T-helper 17 cell (primary cell): Measurements from ENCODE around the gene PPP3CA. TPM values are rescaled to one million over a fixed set of nuclear protein-coding genes. Genes with fewer than 3 reads are reported as not detected.
"Not testable (repeated sequence)": the region's sequence is repeated elsewhere in the genome, so short reads cannot be mapped to it uniquely, and the experiment has no call there.

Source experiments
- ATAC-seq: fragments of 150-1000 bp; cut with Tn5 transposase; 2 replicates; pipeline ENCODE4 v1.10.0; 2021; ENCODE audit warnings: mild to moderate bottlenecking, moderate library complexity
- DNase-seq, 3 donors: peaks; one replicate each; pipeline versions ENCODE4 v3.0.0 to v3.0.0-alpha.2; 2020 to 2021
- H3K9me3 ChIP-seq: one replicate; pipeline ENCODE4 v1.7.0; 2013; ENCODE audit warnings: low read length, mild to moderate bottlenecking; ENCODE audit not compliant: control insufficient read depth, poor library complexity, severe bottlenecking
- H3K27ac Mint-ChIP-seq: one replicate; pipeline ENCODE4 v1.8.0; 2022; ENCODE audit warnings: mild to moderate bottlenecking, moderate library complexity, mixed read lengths
- H3K27me3 Mint-ChIP-seq: one replicate; pipeline ENCODE4 v1.8.0; 2022; ENCODE audit warnings: mixed read lengths
- H3K36me3 Mint-ChIP-seq: one replicate; pipeline ENCODE4 v1.8.0; 2022; ENCODE audit warnings: low read depth, mixed read lengths
- H3K4me1 Mint-ChIP-seq: one replicate; pipeline ENCODE4 v1.8.0; 2022; ENCODE audit warnings: mild to moderate bottlenecking, mixed read lengths
- H3K4me3 Mint-ChIP-seq: one replicate; pipeline ENCODE4 v1.8.0; 2022; ENCODE audit warnings: mild to moderate bottlenecking, moderate library complexity, mixed read lengths
- total RNA-seq, 4 donors: library from RNA in 2 of 4; stranded (reverse) in 2 of 4; gene quantifications; one replicate each; pipeline ENCODE4 v1.2.3 and lab custom pipeline; 2022 to 2026

Gene PPP3CA
- total RNA-seq, 2 donors from 2014 or later, result 28.4 to 36.9 TPM

DNA sequence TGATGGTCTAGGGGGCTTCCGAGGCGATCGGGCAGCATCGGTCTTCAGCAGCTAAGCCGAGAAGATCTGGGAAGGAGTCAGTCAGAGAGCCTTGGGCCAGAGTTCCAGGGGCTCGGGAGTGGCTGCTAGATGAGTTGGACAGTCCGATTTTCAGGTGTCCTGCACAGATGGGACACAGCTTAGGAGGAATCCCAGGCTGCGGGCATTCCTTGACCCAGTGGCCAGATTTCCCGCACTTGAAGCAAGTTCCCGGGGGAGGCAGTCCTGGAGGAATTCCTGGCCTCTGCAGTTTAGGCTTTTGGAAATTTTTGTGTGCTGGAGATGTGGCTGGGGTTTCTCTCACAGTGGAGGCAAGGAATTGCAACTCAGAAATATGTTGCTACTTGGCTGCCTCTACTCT, 352.3 kb downstream of the PPP3CA start:
- not testable (repeated sequence) for H3K36me3 Mint-ChIP-seq, DNase-seq, H3K4me1 Mint-ChIP-seq, H3K27ac Mint-ChIP-seq, ATAC-seq, H3K9me3 ChIP-seq, H3K4me3 Mint-ChIP-seq, H3K27me3 Mint-ChIP-seq

GRCh38 chr4:100991332-100992069, 355.8 kb downstream of the PPP3CA start:
- H3K36me3 Mint-ChIP-seq, ATAC-seq, H3K4me3 Mint-ChIP-seq, H3K9me3 ChIP-seq, H3K27me3 Mint-ChIP-seq, H3K4me1 Mint-ChIP-seq, H3K27ac Mint-ChIP-seq, DNase-seq: not testable (repeated sequence)

DNA sequence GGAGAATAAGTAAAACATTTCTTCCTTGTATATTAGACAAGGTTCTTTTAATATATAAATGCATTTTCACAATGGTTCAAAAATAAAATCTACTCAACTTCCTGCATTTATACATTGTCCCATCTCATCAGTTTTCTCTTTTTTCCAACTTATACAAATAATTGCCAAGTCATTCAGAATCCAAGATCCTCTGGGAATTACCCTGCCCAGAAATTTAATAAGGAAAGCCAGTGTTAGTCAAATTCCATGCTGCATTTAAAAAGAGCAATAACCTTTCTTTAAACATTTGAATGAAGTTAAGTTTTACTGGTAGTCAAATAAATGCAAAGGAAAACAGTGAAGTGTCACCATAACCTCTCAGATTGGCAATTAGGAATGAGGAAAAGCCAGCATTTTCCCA, 357.9 kb downstream of the PPP3CA start:
- Mint-ChIP-seq H3K4me1 (no peaks in the 10 kb centered on the region), H3K27me3 (no peaks in the 10 kb centered on the region), H3K4me3 (no peak overlapping the region), H3K27ac (no peak overlapping the region), H3K36me3 (peaks cover 2% of the 10 kb centered on the region)
- ATAC-seq, result no peak
- H3K9me3 ChIP-seq, result no peaks in the 10 kb centered on the region
- no peak for DNase-seq

- Mint-ChIP-seq H3K4me1 (no peaks in the 10 kb centered on the region), H3K27ac (no peak overlapping the region), H3K4me3 (no peak overlapping the region), H3K36me3 (peaks cover 2% of the 10 kb centered on the region), H3K27me3 (no peaks in the 10 kb centered on the region)
- ATAC-seq, result no peak
- no peaks in the 10 kb centered on the region for H3K9me3 ChIP-seq
- DNase-seq, result no peak
Observed at GRCh38 chr4:100988876-100989275, 358.4 kb downstream of the PPP3CA start.

GRCh38 chr4:100986360-100986868, 360.9 kb downstream of the PPP3CA start:
- Mint-ChIP-seq H3K4me1 (no peaks in the 10 kb centered on the region), H3K36me3 (peaks cover 2% of the 10 kb centered on the region), H3K4me3 (no peak overlapping the region), H3K27ac (no peak overlapping the region), H3K27me3 (no peaks in the 10 kb centered on the region)
- no peaks in the 10 kb centered on the region for H3K9me3 ChIP-seq
- no peak for DNase-seq
- ATAC-seq, result no peak

DNA sequence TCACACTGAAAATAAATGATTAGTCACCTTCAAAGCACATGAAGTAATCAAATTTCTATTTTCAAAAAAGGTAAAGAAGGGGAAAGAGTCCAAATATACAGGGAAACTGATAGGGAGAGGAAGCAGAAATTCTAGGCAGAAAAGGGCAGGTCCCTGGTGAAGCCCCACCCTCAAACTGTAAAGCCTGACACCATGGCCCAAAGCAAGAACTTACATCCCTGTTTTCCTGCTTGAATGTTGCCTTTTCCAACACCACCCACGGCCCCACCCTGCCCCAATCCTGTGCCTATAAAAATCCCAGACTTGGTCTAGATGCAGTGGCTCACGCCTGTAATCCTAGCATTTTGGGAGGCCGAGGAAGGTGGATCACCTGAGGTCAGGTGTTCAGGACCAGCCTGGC, 361.8 kb downstream of the PPP3CA start:
- Mint-ChIP-seq H3K4me1 (no peaks in the 10 kb centered on the region), H3K27me3 (no peaks in the 10 kb centered on the region), H3K4me3 (no peak overlapping the region), H3K36me3 (peaks cover 2% of the 10 kb centered on the region), H3K27ac (no peak overlapping the region)
- no peaks in the 10 kb centered on the region for H3K9me3 ChIP-seq
- no peak for DNase-seq
- ATAC-seq, result no peak

- H3K36me3 Mint-ChIP-seq, result peaks cover 2% of the 10 kb centered on the region
- H3K4me1 Mint-ChIP-seq, result no peaks in the 10 kb centered on the region
- ATAC-seq, result no peak
Observed at GRCh38 chr4:100984901-100985300, 362.4 kb downstream of the PPP3CA start.

DNA sequence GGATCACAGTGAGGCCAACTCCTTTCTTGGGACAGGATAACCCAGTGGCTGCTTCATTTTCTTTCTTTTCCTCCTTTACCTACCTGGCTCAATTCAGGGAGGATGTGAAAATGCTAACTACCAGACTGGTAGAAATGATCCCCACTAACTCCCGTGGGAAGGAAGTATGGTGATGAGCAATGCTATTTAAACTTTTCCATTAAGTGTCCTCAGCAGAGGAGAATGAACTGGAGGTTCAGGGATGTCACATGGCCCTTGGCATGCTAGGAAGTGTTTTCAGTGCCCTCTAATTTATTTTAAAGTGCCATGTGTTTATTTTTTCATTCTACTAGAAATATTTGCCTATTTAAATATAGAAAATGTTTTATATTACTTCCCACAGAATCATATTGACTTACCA, 363.9 kb downstream of the PPP3CA start:
- DNase-seq (no peak), ATAC-seq (no peak)
- Mint-ChIP-seq H3K36me3 (peaks cover 2% of the 10 kb centered on the region), H3K27me3 (no peaks in the 10 kb centered on the region), H3K4me3 (no peak overlapping the region), H3K27ac (no peak overlapping the region), H3K4me1 (no peaks in the 10 kb centered on the region)
- no peaks in the 10 kb centered on the region for H3K9me3 ChIP-seq

More at GRCh38 chr4:100984901-100985300, 362.4 kb downstream of the PPP3CA start:
- DNase-seq, result no peak
- Mint-ChIP-seq H3K27me3 (no peaks in the 10 kb centered on the region), H3K27ac (no peak overlapping the region), H3K4me3 (no peak overlapping the region)
- H3K9me3 ChIP-seq, result no peaks in the 10 kb centered on the region

DNA sequence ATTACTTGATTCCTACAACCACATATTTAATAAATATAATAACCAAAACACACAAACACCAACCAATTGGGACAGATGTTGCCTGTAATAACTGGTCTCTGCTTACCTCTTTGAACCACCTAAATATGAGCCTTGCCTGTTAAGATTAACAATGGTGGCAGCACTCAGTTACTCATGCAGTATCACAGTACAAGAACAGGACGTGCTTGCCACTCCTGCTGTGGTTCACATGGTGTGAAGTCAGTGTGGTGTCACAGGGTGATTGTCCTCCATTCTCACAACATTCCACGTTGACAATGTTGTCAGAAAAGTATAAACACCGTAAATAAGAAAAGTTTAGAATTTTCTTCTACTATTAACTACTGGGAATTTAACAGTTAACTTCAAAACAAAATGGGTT, 365.0 kb downstream of the PPP3CA start:
- no peak for DNase-seq
- no peak for ATAC-seq

GRCh38 chr4:100981447-100982204, 365.7 kb downstream of the PPP3CA start:
- no peak overlapping the region for H3K27ac Mint-ChIP-seq
- H3K4me1 Mint-ChIP-seq, result no peaks in the 10 kb centered on the region
- ATAC-seq (no peak), DNase-seq (no peak)
- no peaks in the 10 kb centered on the region for H3K9me3 ChIP-seq
- no peaks in the 10 kb centered on the region for H3K36me3 Mint-ChIP-seq
- H3K4me3 Mint-ChIP-seq, result no peak overlapping the region
- H3K27me3 Mint-ChIP-seq, result no peaks in the 10 kb centered on the region

More for the DNA sequence above, 365.0 kb downstream of the PPP3CA start:
- no peaks in the 10 kb centered on the region for H3K4me1 Mint-ChIP-seq
- H3K4me3 Mint-ChIP-seq, result no peak overlapping the region
- H3K27me3 Mint-ChIP-seq, result no peaks in the 10 kb centered on the region
- H3K36me3 Mint-ChIP-seq, result no peaks in the 10 kb centered on the region
- H3K9me3 ChIP-seq, result no peaks in the 10 kb centered on the region
- H3K27ac Mint-ChIP-seq, result no peak overlapping the region

DNA sequence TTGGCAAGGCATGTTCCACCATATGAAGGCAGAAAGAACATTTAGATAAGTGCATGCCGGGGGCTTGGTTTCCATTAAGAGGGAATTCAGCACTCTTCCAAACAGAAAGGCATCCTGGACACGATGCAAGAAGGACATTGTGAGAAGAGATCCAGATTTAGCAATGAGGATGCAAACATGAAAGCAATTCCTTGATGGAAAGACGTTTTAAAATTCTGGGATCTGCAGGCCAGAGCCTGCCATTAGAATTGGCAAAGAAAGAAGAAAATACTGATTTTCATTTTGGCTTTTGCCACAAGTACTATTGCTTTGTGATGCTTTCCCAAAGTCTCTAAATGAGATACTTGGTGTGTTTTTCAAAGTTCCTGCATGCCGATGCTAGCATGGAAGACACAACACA, 367.6 kb downstream of the PPP3CA start:
- no peak overlapping the region for H3K4me3 Mint-ChIP-seq
- H3K27me3 Mint-ChIP-seq, result no peaks in the 10 kb centered on the region
- H3K27ac Mint-ChIP-seq, result no peak overlapping the region
- H3K9me3 ChIP-seq, result no peaks in the 10 kb centered on the region
- H3K36me3 Mint-ChIP-seq, result no peaks in the 10 kb centered on the region
- no peak for DNase-seq
- no peak for ATAC-seq
- no peaks in the 10 kb centered on the region for H3K4me1 Mint-ChIP-seq

- H3K9me3 ChIP-seq, result no peaks in the 10 kb centered on the region
Observed at GRCh38 chr4:100977746-100978397, 369.5 kb downstream of the PPP3CA start.

GRCh38 chr4:100977274-100977673, 370.1 kb downstream of the PPP3CA start:
- Mint-ChIP-seq H3K4me3 (no peak overlapping the region), H3K36me3 (no peaks in the 10 kb centered on the region), H3K27me3 (no peaks in the 10 kb centered on the region), H3K4me1 (no peaks in the 10 kb centered on the region), H3K27ac (no peak overlapping the region)
- ATAC-seq, result no peak
- H3K9me3 ChIP-seq, result no peaks in the 10 kb centered on the region
- DNase-seq, result no peak

More at GRCh38 chr4:100977746-100978397, 369.5 kb downstream of the PPP3CA start:
- Mint-ChIP-seq H3K4me1 (no peaks in the 10 kb centered on the region), H3K27ac (no peak overlapping the region), H3K4me3 (no peak overlapping the region), H3K27me3 (no peaks in the 10 kb centered on the region), H3K36me3 (no peaks in the 10 kb centered on the region)
- ATAC-seq (no peak), DNase-seq (no peak)
